22Rv1 (cell line): ENCODE data around the gene LBP.

ENCODE experiments used
- H3K27ac ChIP-seq: fragments of 450-650 bp; 2 replicates; pipeline ENCODE4 v1.5.1; 2017
- ZFX ChIP-seq: fragments of 450-650 bp; IDR thresholded peaks from 2 replicates; pipeline ENCODE4 v1.6.1; 2017; ENCODE audit warnings: antibody characterized with exemption, borderline replicate concordance
- TF ChIP-seq, protein P1 (sequence below): fragments of 450-650 bp; IDR thresholded peaks from 2 replicates; pipeline ENCODE4 v1.5.1; 2017; ENCODE audit warnings: mild to moderate bottlenecking

Gene LBP

DNA sequence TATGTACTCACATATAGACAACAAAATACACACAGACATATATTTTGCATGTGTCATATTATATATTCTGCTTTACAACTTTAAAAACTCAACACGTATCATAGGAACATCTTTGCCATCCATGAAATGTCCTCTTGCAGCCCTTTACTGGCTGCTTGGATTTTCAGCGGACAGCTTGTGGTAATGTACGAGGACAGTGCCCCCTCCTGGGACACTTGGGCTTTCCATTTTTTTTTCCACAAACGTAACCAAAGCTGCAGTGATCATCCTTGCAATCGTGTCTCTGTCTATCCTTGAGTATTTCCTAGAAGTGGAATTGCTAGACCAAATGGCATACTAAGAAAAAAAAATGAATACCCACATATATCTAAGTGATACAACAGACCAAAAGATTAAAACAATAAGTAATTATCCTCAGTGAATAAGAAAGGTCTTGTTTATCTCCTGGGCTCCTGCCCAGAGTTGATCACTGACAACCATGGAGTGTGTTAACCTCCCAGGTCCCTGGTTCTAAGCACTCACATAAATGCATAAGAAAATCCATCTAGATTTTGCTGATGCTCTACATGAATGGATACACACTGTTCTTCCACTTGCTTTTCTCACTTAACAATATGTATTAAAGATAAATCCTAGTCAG is 24.2 kb upstream of the LBP start:
- TF ChIP-seq, protein P1, sequence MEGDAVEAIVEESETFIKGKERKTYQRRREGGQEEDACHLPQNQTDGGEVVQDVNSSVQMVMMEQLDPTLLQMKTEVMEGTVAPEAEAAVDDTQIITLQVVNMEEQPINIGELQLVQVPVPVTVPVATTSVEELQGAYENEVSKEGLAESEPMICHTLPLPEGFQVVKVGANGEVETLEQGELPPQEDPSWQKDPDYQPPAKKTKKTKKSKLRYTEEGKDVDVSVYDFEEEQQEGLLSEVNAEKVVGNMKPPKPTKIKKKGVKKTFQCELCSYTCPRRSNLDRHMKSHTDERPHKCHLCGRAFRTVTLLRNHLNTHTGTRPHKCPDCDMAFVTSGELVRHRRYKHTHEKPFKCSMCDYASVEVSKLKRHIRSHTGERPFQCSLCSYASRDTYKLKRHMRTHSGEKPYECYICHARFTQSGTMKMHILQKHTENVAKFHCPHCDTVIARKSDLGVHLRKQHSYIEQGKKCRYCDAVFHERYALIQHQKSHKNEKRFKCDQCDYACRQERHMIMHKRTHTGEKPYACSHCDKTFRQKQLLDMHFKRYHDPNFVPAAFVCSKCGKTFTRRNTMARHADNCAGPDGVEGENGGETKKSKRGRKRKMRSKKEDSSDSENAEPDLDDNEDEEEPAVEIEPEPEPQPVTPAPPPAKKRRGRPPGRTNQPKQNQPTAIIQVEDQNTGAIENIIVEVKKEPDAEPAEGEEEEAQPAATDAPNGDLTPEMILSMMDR, result peak; percentile 81
- no peak for TF ChIP-seq ZFX

DNA sequence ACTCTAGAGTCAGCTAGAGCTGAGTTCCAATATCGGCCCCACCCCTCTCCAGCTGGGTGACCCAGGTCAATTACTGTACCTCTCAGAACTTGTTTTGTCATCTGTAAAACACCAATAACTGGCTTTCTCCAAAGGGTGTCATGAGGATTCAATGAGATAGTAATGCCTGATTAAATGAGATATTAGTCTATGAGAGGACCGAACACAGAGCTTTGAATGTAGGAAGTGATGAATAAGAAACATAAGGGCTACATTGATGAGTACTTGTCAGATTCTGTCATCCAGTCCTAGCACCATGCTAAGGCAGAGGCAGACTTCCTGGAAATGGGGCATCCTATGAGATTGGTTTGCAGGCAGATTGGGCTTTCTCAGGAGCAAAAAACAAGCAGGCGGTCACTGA is 22.1 kb upstream of the LBP start:
- H3K27ac ChIP-seq, result no peak overlapping the region
- no peak for TF ChIP-seq ZFX
- TF ChIP-seq, protein P1, result no peak

More for the DNA sequence above, 24.2 kb upstream of the LBP start:
- H3K27ac ChIP-seq, result no peak overlapping the region

DNA sequence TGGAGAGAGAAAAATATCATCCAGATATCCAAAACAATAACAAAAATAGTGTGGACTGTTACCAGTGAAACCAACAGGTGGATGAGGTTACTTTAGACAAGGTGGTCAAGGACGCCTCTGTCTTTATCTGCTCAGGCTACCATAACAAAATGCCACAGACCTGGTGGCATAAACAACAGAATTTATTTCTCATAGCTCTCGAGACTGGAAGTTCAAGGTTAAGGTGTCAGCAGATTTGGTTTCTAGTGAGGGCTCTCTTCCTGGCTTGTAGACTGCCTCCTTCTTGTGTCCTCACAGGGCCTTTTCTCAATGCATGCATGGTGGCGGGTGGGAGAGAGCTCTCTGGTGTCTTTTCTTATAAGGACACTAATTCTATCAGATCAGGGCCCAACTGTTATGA is 21.1 kb upstream of the LBP start:
- no peak overlapping the region for H3K27ac ChIP-seq
- TF ChIP-seq, protein P1, result no peak
- TF ChIP-seq ZFX, result no peak

DNA sequence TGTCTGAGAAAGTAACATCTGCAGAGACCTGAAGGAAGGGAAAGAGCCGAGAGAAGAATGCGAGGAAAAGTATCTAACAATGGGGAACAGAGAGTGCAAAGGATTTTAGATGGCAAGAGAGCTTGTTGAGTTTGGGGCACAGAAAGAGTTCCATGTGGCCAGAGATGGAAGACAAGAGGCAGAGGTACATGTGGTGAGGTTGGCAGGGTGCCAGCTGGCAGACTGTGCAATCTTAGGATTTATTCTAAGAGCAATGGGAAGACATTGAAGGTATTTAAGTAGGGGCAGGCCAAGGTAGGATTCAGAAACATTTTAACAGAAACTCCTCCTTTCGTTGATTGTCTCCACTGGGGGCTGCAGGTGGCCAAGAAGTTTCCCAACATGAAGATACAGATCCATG is 20.4 kb upstream of the LBP start:
- TF ChIP-seq, protein P1, result no peak
- no peak for TF ChIP-seq ZFX
- H3K27ac ChIP-seq, result no peak overlapping the region

DNA sequence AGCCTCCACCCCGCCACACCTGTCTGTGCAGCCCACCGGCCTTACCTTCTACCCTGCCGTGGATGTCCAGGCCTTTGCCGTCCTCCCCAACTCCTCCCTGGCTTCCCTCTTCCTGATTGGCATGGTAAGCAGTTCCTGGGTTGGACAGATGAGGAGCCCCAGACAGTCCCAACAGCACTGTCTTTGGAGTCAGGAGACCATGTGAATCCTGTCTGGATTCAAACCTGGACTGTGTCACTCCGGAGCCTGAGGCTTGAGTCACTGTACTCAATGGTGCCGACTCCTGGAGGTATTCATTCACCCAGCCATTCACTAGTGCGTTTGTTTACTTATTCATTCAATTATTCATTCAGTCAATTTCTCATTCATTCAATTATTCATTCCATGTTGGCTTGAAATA is 20.0 kb upstream of the LBP start:
- TF ChIP-seq ZFX, result no peak
- TF ChIP-seq, protein P1, result no peak
- H3K27ac ChIP-seq, result no peak overlapping the region

DNA sequence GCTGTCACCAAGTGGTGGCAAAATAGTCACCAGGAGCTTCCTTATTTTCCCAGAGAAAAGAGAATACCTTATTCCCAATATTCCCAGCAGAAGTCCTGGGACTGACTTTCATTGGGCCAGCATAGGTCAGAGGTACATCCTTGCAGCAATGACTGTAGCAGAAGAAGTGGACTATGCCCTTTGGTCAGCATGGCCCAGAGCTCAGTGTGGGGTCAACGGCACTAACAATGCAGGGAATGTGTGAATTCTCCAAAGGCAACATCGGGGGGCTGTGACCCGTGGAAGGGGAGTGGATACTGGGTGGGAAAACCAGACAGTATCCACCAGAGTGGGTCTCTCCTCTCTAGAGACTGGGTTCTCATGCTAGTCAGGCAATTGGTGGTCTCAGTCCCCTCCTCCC is 15.6 kb upstream of the LBP start:
- no peak overlapping the region for H3K27ac ChIP-seq
- no peak for TF ChIP-seq ZFX
- TF ChIP-seq, protein P1, result no peak

DNA sequence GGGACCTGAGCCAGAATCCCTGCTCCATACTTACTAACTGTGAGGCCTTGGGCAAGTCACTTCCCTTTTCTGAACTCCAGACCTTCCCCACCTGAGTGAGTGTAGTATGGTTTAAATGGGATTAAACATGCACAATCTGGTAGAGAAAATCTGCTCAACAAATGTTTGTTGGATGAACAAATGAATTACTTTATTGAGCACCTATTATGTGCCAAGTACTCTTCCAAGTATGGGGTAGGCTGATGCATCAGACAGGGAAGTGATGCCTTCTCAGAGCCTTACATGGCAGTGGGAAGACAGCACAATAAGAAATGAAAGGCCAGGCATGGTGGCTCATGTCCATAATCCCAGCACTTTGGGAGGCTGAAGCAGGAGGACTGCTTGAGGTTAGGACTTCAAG is 15.0 kb upstream of the LBP start:
- H3K27ac ChIP-seq, result no peak overlapping the region

More for the DNA sequence above, 15.0 kb upstream of the LBP start:
- TF ChIP-seq, protein P1, result no peak
- no peak for TF ChIP-seq ZFX
